Endodermal cell (in vitro differentiated cells): ENCODE results near the gene RPS24. TPM values are rescaled to one million over a fixed set of nuclear protein-coding genes. Genes with fewer than 3 reads are reported as not detected.

Experiments
- DNase-seq: peaks from one replicate; pipeline ENCODE4 v3.0.0-alpha.2; 2017
- H3K27ac ChIP-seq: 2 replicates; pipeline ENCODE4 v1.5.1; 2013; ENCODE audit warnings: mild to moderate bottlenecking, low read depth, low read length, moderate library complexity
- H3K27me3 ChIP-seq: 2 replicates; pipeline ENCODE4 v1.6.1; 2013; ENCODE audit warnings: mild to moderate bottlenecking, low read length, moderate library complexity; ENCODE audit not compliant: insufficient read depth, control insufficient read depth, poor library complexity, severe bottlenecking
- H3K36me3 ChIP-seq: 2 replicates; pipeline ENCODE4 v1.7.0; 2013; ENCODE audit warnings: mild to moderate bottlenecking, low read length, moderate library complexity; ENCODE audit not compliant: control insufficient read depth, insufficient read depth
- H3K4me1 ChIP-seq: one replicate; pipeline ENCODE4 v1.7.0; 2013; ENCODE audit warnings: low read length; ENCODE audit not compliant: control insufficient read depth, insufficient read depth
- H3K4me3 ChIP-seq: 2 replicates; pipeline ENCODE4 v1.5.1; 2013; ENCODE audit warnings: mild to moderate bottlenecking, low read length, moderate library complexity
- H3K9ac ChIP-seq: 2 replicates; pipeline ENCODE4 v1.6.1; 2013; ENCODE audit warnings: mild to moderate bottlenecking, low read length, moderate library complexity; ENCODE audit not compliant: poor library complexity, severe bottlenecking; ENCODE audit errors: extremely low read depth
- H3K9me3 ChIP-seq: 2 replicates; pipeline ENCODE4 v1.6.1; 2013; ENCODE audit warnings: mild to moderate bottlenecking, low read length, moderate library complexity; ENCODE audit not compliant: control insufficient read depth
- H3K27ac Mint-ChIP-seq: 2 replicates; pipeline ENCODE4 v1.8.0; 2020; ENCODE audit warnings: mixed read lengths
- H3K27me3 Mint-ChIP-seq: 2 replicates; pipeline ENCODE4 v1.8.0; 2021; ENCODE audit warnings: mild to moderate bottlenecking, mixed read lengths; ENCODE audit not compliant: insufficient read depth
- H3K36me3 Mint-ChIP-seq: 2 replicates; pipeline ENCODE4 v1.8.0; 2020; ENCODE audit warnings: low read depth, mixed read lengths
- H3K4me1 Mint-ChIP-seq: 2 replicates; pipeline ENCODE4 v1.8.0; 2020; ENCODE audit warnings: mixed read lengths
- H3K4me3 Mint-ChIP-seq: 2 replicates; pipeline ENCODE4 v1.8.0; 2020; ENCODE audit warnings: mild to moderate bottlenecking, moderate library complexity, mixed read lengths
- H3K9me3 Mint-ChIP-seq: 2 replicates; pipeline ENCODE4 v1.8.0; 2020; ENCODE audit warnings: mild to moderate bottlenecking, mixed read lengths
- WGBS, 2 experiments: methylation state at CpG; one replicate each; pipeline versions ENCODE4 v1.1.5 to v1.1.7; 2013; ENCODE audit warnings: missing lambda C conversion rate in 2 of 2, mixed read lengths in 1 of 2; ENCODE audit not compliant: insufficient coverage in 1 of 2, insufficient read length in 1 of 2; 5-methylcytosine and 5-hydroxymethylcytosine counted together
- total RNA-seq, 2 donors: library from RNA; stranded (reverse); fragmentation: NEBNext Ultra II Directional in 1 of 2; extraction: Animal tissue kit (Norgen Biotek cat#: 25700) in 1 of 2; gene quantifications; 2 replicates in 1 of 2; 3 replicates in 1 of 2; pipeline ENCODE4 v1.2.1, GENCODE V29; 2021
- TF ChIP-seq, protein P1 (sequence below): fragments of 200-600 bp; sonication (generic); conservative IDR thresholded peaks from 2 replicates; pipeline ENCODE4 v1.5.0; 2021; ENCODE audit warnings: antibody characterized with exemption, mild to moderate bottlenecking

The RPS24 gene
- total RNA-seq, 2 donors from 2014 or later = 1,695 to 1,720 TPM

DNA sequence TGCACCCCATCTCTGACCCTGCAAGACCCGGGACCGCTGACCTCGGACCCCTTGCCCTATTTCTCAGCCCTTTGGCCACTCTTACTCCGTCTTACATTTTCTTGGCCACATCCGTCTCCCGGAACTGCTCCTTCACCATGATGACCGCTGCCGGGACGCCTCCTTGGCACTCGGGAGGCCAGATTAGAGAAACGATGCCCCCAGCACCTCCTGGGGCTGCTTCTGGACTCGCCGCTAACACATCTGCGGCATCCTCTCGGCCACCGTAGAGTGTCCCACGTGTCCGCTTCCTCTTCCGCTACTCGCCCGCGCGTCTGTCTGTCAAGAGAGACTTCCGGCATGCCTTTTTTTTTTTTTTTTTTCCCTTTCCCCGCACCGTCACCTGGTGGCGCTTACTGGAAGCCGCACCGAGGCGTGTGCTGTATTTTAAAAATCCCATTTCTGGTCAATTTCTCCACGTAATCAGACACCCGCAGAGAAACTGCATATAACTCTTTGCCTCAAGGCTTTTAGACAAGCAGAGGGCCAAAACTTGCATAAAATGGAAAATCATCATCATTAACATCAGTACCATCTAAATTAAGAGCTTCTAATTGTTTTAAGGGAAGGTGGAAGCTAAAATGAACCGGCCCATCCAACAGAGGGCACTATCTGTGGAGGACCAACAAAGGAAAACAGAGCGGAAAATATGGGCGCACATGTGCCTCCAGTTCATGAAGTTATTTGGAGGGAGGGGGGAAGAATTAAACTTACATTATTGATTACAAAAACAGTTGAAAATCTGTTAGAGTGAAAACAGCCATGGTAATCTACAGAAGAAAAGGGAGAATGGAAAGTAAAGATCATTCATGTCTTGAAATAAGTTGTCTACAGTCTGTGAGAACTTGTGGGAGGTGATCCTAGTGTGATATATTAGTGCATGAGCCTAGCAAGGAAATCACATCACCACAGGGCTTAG lies 4.1 kb upstream of the RPS24 start, which contains the start of gene POLR3A:
TSS of gene POLR3A (minus strand) at position 247 of the 958 bp plus-strand sequence. CDS start at position 139, 108 bp downstream.
- H3K27ac ChIP-seq = peak within 1 kb of the TSS; percentile 79

GRCh38 chr10:78033387-78033636 lies 351 bp upstream of the RPS24 start:
- 0 to 1% methylated on average over 4 of the region's 4 CpGs for WGBS, 2 experiments
- Mint-ChIP-seq H3K4me1 (peaks cover 27% of the 10 kb centered on the region), H3K9me3 (no peaks in the 10 kb centered on the region)

More for the DNA sequence above, 4.1 kb upstream of the RPS24 start, which contains the start of gene POLR3A:
- H3K9ac ChIP-seq = peak within 1 kb of the TSS; percentile 69
- peaks cover 4% of the 10 kb centered on the region for H3K4me1 Mint-ChIP-seq
- peak within 1 kb of the TSS; percentile 94 for H3K27ac Mint-ChIP-seq
- 0 to 1% methylated on average over 20 to 35 of the region's 35 CpGs for WGBS, 2 experiments
- H3K27me3 ChIP-seq = no peaks in the 10 kb centered on the region
- no peaks in the 10 kb centered on the region for H3K9me3 Mint-ChIP-seq
- H3K36me3 ChIP-seq = peaks cover 26% of the 10 kb centered on the region
- peak within 1 kb of the TSS; percentile 98 for H3K4me3 Mint-ChIP-seq
- H3K4me1 ChIP-seq = no peaks in the 10 kb centered on the region
- H3K9me3 ChIP-seq = no peaks in the 10 kb centered on the region
- no peaks in the 10 kb centered on the region for H3K27me3 Mint-ChIP-seq
- peak within 1 kb of the TSS; percentile 97 for H3K4me3 ChIP-seq
- peaks cover 21% of the 10 kb centered on the region for H3K36me3 Mint-ChIP-seq
- TF ChIP-seq, protein P1, sequence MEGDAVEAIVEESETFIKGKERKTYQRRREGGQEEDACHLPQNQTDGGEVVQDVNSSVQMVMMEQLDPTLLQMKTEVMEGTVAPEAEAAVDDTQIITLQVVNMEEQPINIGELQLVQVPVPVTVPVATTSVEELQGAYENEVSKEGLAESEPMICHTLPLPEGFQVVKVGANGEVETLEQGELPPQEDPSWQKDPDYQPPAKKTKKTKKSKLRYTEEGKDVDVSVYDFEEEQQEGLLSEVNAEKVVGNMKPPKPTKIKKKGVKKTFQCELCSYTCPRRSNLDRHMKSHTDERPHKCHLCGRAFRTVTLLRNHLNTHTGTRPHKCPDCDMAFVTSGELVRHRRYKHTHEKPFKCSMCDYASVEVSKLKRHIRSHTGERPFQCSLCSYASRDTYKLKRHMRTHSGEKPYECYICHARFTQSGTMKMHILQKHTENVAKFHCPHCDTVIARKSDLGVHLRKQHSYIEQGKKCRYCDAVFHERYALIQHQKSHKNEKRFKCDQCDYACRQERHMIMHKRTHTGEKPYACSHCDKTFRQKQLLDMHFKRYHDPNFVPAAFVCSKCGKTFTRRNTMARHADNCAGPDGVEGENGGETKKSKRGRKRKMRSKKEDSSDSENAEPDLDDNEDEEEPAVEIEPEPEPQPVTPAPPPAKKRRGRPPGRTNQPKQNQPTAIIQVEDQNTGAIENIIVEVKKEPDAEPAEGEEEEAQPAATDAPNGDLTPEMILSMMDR = peak; percentile 81
- DNase-seq = peak; percentile 98

DNA sequence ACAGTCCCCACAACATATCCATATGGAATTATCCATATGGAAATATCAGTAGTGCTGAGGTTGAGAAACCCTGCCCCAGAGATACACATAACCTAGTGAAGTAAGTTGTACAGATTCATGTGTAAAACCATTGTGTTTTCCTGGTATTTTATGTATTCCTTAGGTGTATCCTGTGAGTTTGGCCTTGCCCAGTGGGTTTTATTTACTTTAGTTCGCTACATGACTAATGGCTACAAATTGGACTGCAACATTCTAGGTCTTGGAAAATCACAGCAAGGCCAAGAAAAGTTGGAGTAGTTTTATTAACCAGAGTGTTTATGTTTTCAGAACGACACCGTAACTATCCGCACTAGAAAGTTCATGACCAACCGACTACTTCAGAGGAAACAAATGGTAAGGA lies 1.4 kb downstream of the RPS24 start:
- no peaks in the 10 kb centered on the region for H3K27me3 Mint-ChIP-seq
- peaks cover 35% of the 10 kb centered on the region for H3K4me1 Mint-ChIP-seq
- TF ChIP-seq, protein P1 = no peak
- H3K4me3 Mint-ChIP-seq = peak overlapping the region; percentile 93
- Histone ChIP-seq H3K9ac (peak overlapping the region; percentile 80), H3K4me3 (peak overlapping the region; percentile 98), H3K27me3 (no peaks in the 10 kb centered on the region), H3K27ac (no peak overlapping the region), H3K36me3 (peaks cover 53% of the 10 kb centered on the region), H3K9me3 (no peaks in the 10 kb centered on the region), H3K4me1 (peaks cover 23% of the 10 kb centered on the region)
- 90 to 96% methylated on average over 4 to 5 of the region's 5 CpGs for WGBS, 2 experiments
- no peaks in the 10 kb centered on the region for H3K9me3 Mint-ChIP-seq
- DNase-seq = no peak
- H3K36me3 Mint-ChIP-seq = peaks cover 50% of the 10 kb centered on the region
- peak overlapping the region; percentile 76 for H3K27ac Mint-ChIP-seq

More at GRCh38 chr10:78033387-78033636, 351 bp upstream of the RPS24 start:
- Mint-ChIP-seq H3K36me3 (peaks cover 33% of the 10 kb centered on the region), H3K27me3 (no peaks in the 10 kb centered on the region), H3K4me3 (peak overlapping the region; percentile 93), H3K27ac (peak overlapping the region; percentile 75)
- Histone ChIP-seq H3K36me3 (peaks cover 35% of the 10 kb centered on the region), H3K9ac (no peak overlapping the region), H3K4me1 (peaks cover 19% of the 10 kb centered on the region), H3K27me3 (no peaks in the 10 kb centered on the region), H3K4me3 (peak overlapping the region; percentile 98), H3K27ac (no peak overlapping the region), H3K9me3 (no peaks in the 10 kb centered on the region)
- TF ChIP-seq, protein P1 = no peak
- DNase-seq = no peak
